Tibial nerve (tissue), 4 donors: ENCODE results near the gene C1orf116.

Source experiments
- EP300 ChIP-seq, 2 donors: sonication (generic); formaldehyde crosslinking; IDR thresholded peaks; one replicate each; pipeline ENCODE4 v1.6.1; 2017; ENCODE audit warnings: antibody characterized with exemption in 2 of 2, mild to moderate bottlenecking in 1 of 2
- POLR2A ChIP-seq, 2 donors: fragments of 450-650 bp; IDR thresholded peaks; one replicate each; pipeline ENCODE4 v1.6.1; 2017; ENCODE audit warnings: antibody characterized with exemption in 2 of 2, mild to moderate bottlenecking in 2 of 2, moderate library complexity in 2 of 2
- TF ChIP-seq, protein P1 (sequence below), 5 experiments: fragments of 200-600 bp in 3 of 5; fragments of 450-650 bp in 2 of 5; sonication (generic) in 3 of 5; IDR thresholded peaks; one replicate each; pipeline ENCODE4 v1.5.1; 2016 to 2019; ENCODE audit warnings: antibody characterized with exemption in 5 of 5, mild to moderate bottlenecking in 3 of 5, moderate library complexity in 2 of 5

- TF ChIP-seq POLR2A (IDR thresholded peaks at IDR 0.05) (no peak), EP300 (IDR thresholded peaks at IDR 0.05) (no peak)
- TF ChIP-seq, protein P1, sequence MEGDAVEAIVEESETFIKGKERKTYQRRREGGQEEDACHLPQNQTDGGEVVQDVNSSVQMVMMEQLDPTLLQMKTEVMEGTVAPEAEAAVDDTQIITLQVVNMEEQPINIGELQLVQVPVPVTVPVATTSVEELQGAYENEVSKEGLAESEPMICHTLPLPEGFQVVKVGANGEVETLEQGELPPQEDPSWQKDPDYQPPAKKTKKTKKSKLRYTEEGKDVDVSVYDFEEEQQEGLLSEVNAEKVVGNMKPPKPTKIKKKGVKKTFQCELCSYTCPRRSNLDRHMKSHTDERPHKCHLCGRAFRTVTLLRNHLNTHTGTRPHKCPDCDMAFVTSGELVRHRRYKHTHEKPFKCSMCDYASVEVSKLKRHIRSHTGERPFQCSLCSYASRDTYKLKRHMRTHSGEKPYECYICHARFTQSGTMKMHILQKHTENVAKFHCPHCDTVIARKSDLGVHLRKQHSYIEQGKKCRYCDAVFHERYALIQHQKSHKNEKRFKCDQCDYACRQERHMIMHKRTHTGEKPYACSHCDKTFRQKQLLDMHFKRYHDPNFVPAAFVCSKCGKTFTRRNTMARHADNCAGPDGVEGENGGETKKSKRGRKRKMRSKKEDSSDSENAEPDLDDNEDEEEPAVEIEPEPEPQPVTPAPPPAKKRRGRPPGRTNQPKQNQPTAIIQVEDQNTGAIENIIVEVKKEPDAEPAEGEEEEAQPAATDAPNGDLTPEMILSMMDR (IDR thresholded peaks at IDR 0.05): no peak
Measured at GRCh38 chr1:207048041-207048440, 15.5 kb upstream of the C1orf116 start.
